SK-N-SH (cell line): ENCODE measurements around the gene IGDCC3. TPM values are rescaled to one million over a fixed set of nuclear protein-coding genes. Genes with fewer than 3 reads are reported as not detected.

Source experiments
- CTCF ChIA-PET: fragments of 300-600, 350-600 bp; formaldehyde crosslinking; extraction: SDS; loops from one replicate; lab custom pipeline; 2021; lab: Yijun Ruan, JAX
- POLR2A ChIA-PET: fragments of 350-600 bp; sonication (Branson Sonifier 250); formaldehyde crosslinking; extraction: SDS; loops from one replicate; lab custom pipeline; 2020; ENCODE audit warnings: antibody characterized with exemption, inconsistent platforms; lab: Yijun Ruan, JAX
- DNase-seq: peaks from one replicate; pipeline ENCODE4 v3.0.0; 2012
- H2AFZ ChIP-seq: fragments of 200-600 bp; sonication (generic); 2 replicates; pipeline ENCODE4 v1.8.1; 2016; ENCODE audit warnings: antibody characterized with exemption, mild to moderate bottlenecking, low read depth
- H3F3A ChIP-seq: fragments of 200-600 bp; sonication (generic); replicated peaks from 2 replicates; pipeline ENCODE3; 2016; ENCODE audit warnings: antibody characterized with exemption, mild to moderate bottlenecking; ENCODE audit not compliant: insufficient read depth
- H3K27ac ChIP-seq, 2 experiments: fragments of 200-500 bp in 1 of 2; fragments of 200-600 bp in 1 of 2; sonication (Bioruptor generic) in 1 of 2; sonication (generic), shearing (Covaris generic) in 1 of 2; 2 replicates each; pipeline versions ENCODE4 v1.5.1 to v1.6.1; 2014 to 2016; ENCODE audit warnings: low read depth in 2 of 2, inconsistent platforms in 1 of 2, low read length in 1 of 2, mild to moderate bottlenecking in 1 of 2, mixed read lengths in 1 of 2
- H3K27me3 ChIP-seq: fragments of 200-600 bp; sonication (generic), shearing (Covaris generic); 2 replicates; pipeline ENCODE4 v1.6.1; 2016; ENCODE audit warnings: mixed run types; ENCODE audit not compliant: insufficient read depth
- H3K36me3 ChIP-seq, 2 experiments: fragments of 200-500 bp in 1 of 2; fragments of 200-600 bp in 1 of 2; sonication (Bioruptor generic) in 1 of 2; sonication (generic) in 1 of 2; replicated peaks in 1 of 2; 2 replicates each; pipeline versions ENCODE3 to v1.5.1; 2014 to 2016; ENCODE audit warnings: low read length in 1 of 2, mild to moderate bottlenecking in 1 of 2; ENCODE audit not compliant: insufficient read depth in 2 of 2, control insufficient read depth in 1 of 2
- H3K4me1 ChIP-seq, 2 experiments: fragments of 200-500 bp in 1 of 2; fragments of 200-600 bp in 1 of 2; sonication (Bioruptor generic) in 1 of 2; sonication (generic), shearing (Covaris generic) in 1 of 2; 2 replicates each; pipeline versions ENCODE4 v1.5.1 to v1.6.1; 2014 to 2016; ENCODE audit warnings: low read depth in 1 of 2, low read length in 1 of 2, mixed run types in 1 of 2; ENCODE audit not compliant: insufficient read depth in 2 of 2, control insufficient read depth in 1 of 2
- H3K4me2 ChIP-seq: fragments of 200-600 bp; sonication (generic), shearing (Covaris generic); 2 replicates; pipeline ENCODE4 v1.6.1; 2017; ENCODE audit warnings: mixed run types
- H3K4me3 ChIP-seq, 2 experiments: fragments of 200-500 bp in 1 of 2; fragments of 200-600 bp in 1 of 2; sonication (Bioruptor generic) in 1 of 2; sonication (generic), shearing (Covaris generic) in 1 of 2; 2 replicates each; pipeline versions ENCODE4 v1.5.1 to v1.8.1; 2014 to 2016; ENCODE audit warnings: low read depth in 2 of 2, inconsistent platforms in 1 of 2, low read length in 1 of 2, mild to moderate bottlenecking in 1 of 2, mixed read lengths in 1 of 2, moderate library complexity in 1 of 2
- H3K79me2 ChIP-seq: fragments of 200-600 bp; sonication (generic); 2 replicates; pipeline ENCODE4 v1.8.1; 2017; ENCODE audit warnings: mild to moderate bottlenecking; ENCODE audit not compliant: insufficient read depth
- H3K9ac ChIP-seq: fragments of 200-600 bp; sonication (generic); 2 replicates; pipeline ENCODE4 v1.6.1; 2017; ENCODE audit warnings: mixed run types
- H3K9me2 ChIP-seq: fragments of 200-600 bp; sonication (generic); 2 replicates; pipeline ENCODE4 v1.6.1; 2017; ENCODE audit warnings: mixed run types
- H3K9me3 ChIP-seq: fragments of 200-600 bp; sonication (generic); 2 replicates; pipeline ENCODE4 v1.6.1; 2017; ENCODE audit warnings: mixed run types, mild to moderate bottlenecking, moderate library complexity
- H4K20me1 ChIP-seq: fragments of 200-600 bp; sonication (generic); 2 replicates; pipeline ENCODE4 v1.6.1; 2017; ENCODE audit warnings: mild to moderate bottlenecking, mixed run types; ENCODE audit not compliant: insufficient read depth
- CHD2 ChIP-seq: fragments of 150-350 bp; IDR thresholded peaks from 2 replicates; pipeline ENCODE4 v1.6.1; 2018; ENCODE audit warnings: low read length; ENCODE audit not compliant: partially characterized antibody
- ELF1 ChIP-seq: IDR thresholded peaks from 2 replicates; pipeline ENCODE4 v1.4.0; 2012
- EP300 ChIP-seq, 2 experiments: IDR thresholded peaks; 2 replicates each; pipeline versions ENCODE4 v1.4.0 to v1.6.1; 2012; ENCODE audit warnings: borderline replicate concordance in 1 of 2, low read depth in 1 of 2, low read length in 1 of 2
- FOSL2 ChIP-seq: IDR thresholded peaks from 2 replicates; pipeline ENCODE4 v1.4.0; 2012; ENCODE audit warnings: low read depth, mild to moderate bottlenecking, moderate library complexity, borderline replicate concordance
- RAD21 ChIP-seq: IDR thresholded peaks from 2 replicates; pipeline ENCODE4 v1.6.1; 2012; ENCODE audit warnings: mild to moderate bottlenecking, low read length
- RCOR1 ChIP-seq: fragments of 150-350 bp; IDR thresholded peaks from 2 replicates; pipeline ENCODE4 v1.6.1; 2017; ENCODE audit warnings: antibody characterized with exemption, low read length
- RFX5 ChIP-seq: IDR thresholded peaks from 2 replicates; pipeline ENCODE4 v1.6.1; 2012; ENCODE audit warnings: mild to moderate bottlenecking, improper control_type of control experiment, low read length
- RXRA ChIP-seq: IDR thresholded peaks from 2 replicates; pipeline ENCODE4 v1.4.0; 2012; ENCODE audit warnings: low read depth, mild to moderate bottlenecking, borderline replicate concordance
- TAF1 ChIP-seq: IDR thresholded peaks from 2 replicates; pipeline ENCODE4 v1.6.1; 2012; ENCODE audit warnings: low read depth, mild to moderate bottlenecking, low read length, moderate library complexity, borderline replicate concordance
- TCF12 ChIP-seq: IDR thresholded peaks from 2 replicates; pipeline ENCODE4 v1.4.0; 2012
- TEAD4 ChIP-seq: IDR thresholded peaks from 2 replicates; pipeline ENCODE4 v1.4.0; 2012; ENCODE audit warnings: mild to moderate bottlenecking, borderline replicate concordance; ENCODE audit not compliant: insufficient read depth
- USF1 ChIP-seq: IDR thresholded peaks from 2 replicates; pipeline ENCODE4 v1.4.0; 2012; ENCODE audit warnings: low read depth, borderline replicate concordance
- WGBS: methylation state at CpG from one replicate; pipeline ENCODE4 v1.1.6; 2017; ENCODE audit warnings: low lambda C conversion rate; 5-methylcytosine and 5-hydroxymethylcytosine counted together
- polyA plus RNA-seq, 3 experiments: library from polyadenylated mRNA; depleted of rRNA; stranded (reverse); fragments of >200 nt; gene quantifications; 2 replicates each; pipeline ENCODE4 v1.2.3, GENCODE V29; 2012
- TF ChIP-seq, protein P1 (sequence below): IDR thresholded peaks from 2 replicates; pipeline ENCODE4 v1.6.1; 2012; ENCODE audit warnings: mild to moderate bottlenecking, low read depth, low read length, moderate library complexity

IGDCC3 gene
- polyA plus RNA-seq, 1 of the 3 experiments (the other 2 are of a cell fraction): 0.43 TPM

DNA sequence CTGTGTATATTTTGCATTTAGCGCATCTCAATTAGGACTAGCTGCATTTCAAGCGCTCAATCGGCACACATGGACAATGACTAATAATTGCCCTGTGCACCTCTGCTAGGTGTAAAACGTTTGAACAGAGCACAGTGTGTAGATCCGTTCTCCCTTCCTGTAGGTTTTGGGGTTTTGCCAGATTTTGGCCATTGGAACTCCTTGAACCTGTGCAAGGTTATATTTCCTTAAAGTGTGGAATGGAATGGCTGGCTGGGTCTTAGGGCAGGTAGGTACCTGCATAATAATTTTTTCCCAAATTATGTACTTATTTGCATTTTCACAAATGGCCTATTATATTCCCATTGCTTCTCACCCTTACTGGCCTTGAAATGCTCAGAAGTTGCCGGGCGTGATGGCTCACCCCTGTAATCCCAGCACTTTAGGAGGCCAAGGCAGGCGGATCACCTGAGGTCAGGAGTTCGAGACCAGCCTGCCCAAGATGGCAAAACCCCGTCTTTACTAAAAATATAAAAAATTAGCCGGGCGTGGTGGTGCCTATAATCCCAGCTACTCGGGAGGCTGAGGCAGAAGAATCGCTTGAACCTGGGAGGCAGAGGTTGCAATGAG is 72.5 kb downstream of the IGDCC3 start:
- no peaks in the 10 kb centered on the region for H3K36me3 ChIP-seq
- H4K20me1 ChIP-seq: peaks cover 4% of the 10 kb centered on the region; the same call in 1 of the 2 replicates
- peak; percentile 27 for DNase-seq
- CTCF ChIA-PET: interaction anchor here (0.6 to 3.4 kb wide), 11 partner anchors 9 to 169 kb away, joined by 3 to 18 read pairs (median 4); no protein-coding TSS in a partner anchor
- TF ChIP-seq EP300 (IDR thresholded peaks at IDR 0.05; ENCODE audit: borderline replicate concordance in 1 of 2, low read depth in 1 of 2, low read length in 1 of 2) (no peak), TCF12 (no peak), FOSL2 (no peak), CHD2 (no peak), RXRA (peak; percentile 25), ELF1 (0 out of 2 replicates have a peak, but pooled peaks have one; percentile 0), TEAD4 (no peak), RFX5 (no peak)
- TF ChIP-seq, protein P1, sequence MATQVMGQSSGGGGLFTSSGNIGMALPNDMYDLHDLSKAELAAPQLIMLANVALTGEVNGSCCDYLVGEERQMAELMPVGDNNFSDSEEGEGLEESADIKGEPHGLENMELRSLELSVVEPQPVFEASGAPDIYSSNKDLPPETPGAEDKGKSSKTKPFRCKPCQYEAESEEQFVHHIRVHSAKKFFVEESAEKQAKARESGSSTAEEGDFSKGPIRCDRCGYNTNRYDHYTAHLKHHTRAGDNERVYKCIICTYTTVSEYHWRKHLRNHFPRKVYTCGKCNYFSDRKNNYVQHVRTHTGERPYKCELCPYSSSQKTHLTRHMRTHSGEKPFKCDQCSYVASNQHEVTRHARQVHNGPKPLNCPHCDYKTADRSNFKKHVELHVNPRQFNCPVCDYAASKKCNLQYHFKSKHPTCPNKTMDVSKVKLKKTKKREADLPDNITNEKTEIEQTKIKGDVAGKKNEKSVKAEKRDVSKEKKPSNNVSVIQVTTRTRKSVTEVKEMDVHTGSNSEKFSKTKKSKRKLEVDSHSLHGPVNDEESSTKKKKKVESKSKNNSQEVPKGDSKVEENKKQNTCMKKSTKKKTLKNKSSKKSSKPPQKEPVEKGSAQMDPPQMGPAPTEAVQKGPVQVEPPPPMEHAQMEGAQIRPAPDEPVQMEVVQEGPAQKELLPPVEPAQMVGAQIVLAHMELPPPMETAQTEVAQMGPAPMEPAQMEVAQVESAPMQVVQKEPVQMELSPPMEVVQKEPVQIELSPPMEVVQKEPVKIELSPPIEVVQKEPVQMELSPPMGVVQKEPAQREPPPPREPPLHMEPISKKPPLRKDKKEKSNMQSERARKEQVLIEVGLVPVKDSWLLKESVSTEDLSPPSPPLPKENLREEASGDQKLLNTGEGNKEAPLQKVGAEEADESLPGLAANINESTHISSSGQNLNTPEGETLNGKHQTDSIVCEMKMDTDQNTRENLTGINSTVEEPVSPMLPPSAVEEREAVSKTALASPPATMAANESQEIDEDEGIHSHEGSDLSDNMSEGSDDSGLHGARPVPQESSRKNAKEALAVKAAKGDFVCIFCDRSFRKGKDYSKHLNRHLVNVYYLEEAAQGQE: 0 out of 2 replicates have a peak, but pooled peaks have one; percentile 2
- no peaks in the 10 kb centered on the region for H3K79me2 ChIP-seq
- peaks cover 8 to 10% of the 10 kb centered on the region in 2 experiments; a peak in 2 of 4 replicates for H3K4me1 ChIP-seq
- H3F3A ChIP-seq: peaks cover 30% of the 10 kb centered on the region
- H3K9ac ChIP-seq: no peak overlapping the region
- no peaks in the 10 kb centered on the region for H3K9me2 ChIP-seq
- peak overlapping the region in 1 of 2 experiments; percentile 4; a peak in 1 of 4 replicates for H3K4me3 ChIP-seq
- 26% methylated on average over 14 of the region's 14 CpGs for WGBS
- no peaks in the 10 kb centered on the region for H3K9me3 ChIP-seq
- peak overlapping the region; percentile 89 to 95 for H3K27ac ChIP-seq
- H2AFZ ChIP-seq: no peak overlapping the region
- no peaks in the 10 kb centered on the region for H3K27me3 ChIP-seq
- H3K4me2 ChIP-seq: peak overlapping the region; percentile 12
- POLR2A ChIA-PET: interaction anchor here (0.8 to 1.4 kb wide), 15 partner anchors 8 to 225 kb away, joined by 3 to 23 read pairs (median 6); partner anchors contain the start of genes CLPX, HACD3, PARP16 and PDCD7

DNA sequence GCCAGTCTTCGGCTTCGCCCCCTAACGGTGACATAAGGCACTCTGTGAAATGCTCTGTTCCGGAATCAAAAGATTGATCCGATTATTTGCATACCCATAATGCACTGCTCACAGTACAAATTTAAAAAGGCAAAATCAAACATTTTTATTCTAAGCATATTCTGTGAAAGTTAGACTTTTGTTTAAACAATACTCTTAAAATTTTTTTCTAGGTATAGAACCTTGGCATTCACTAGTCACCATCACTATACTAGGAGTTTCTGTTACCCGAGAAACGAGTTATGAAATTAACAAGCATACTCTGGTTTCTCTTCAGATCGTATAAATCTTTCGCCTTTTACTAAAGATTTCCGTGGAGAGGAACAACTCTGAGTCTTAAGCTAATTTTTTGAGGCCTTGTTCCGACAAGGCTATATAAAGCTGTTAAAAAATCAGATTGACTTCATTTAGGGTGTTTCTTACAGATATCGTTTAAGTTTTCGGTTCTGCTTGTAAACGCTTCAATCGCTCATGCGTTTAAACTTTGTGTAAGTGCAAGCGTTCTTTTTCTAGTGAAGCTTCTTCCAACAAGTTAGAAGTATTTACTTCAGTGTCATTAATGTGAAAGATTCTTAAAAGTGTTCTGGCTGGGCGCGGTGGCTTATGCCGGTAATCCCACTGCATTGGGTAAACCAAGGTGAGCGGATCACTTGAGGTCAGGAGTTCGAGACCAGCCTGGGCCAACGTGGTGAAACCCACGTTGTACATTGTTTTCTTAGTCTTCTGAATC is 73.2 kb downstream of the IGDCC3 start, which contains the start of gene RNU5B-1:
Gene RNU5B-1 (plus strand): TSS at position 297 of the 769 bp plus-strand sequence.
- Histone ChIP-seq H3K4me1 (peaks cover 8 to 10% of the 10 kb centered on the region in 2 experiments; a peak in 2 of 4 replicates), H3F3A (peaks cover 30% of the 10 kb centered on the region), H3K9ac (peak within 1 kb of the TSS; percentile 86), H3K27ac (peak within 1 kb of the TSS; percentile 89 to 95), H3K27me3 (no peaks in the 10 kb centered on the region), H3K4me2 (peak within 1 kb of the TSS; percentile 85), H2AFZ (peak within 1 kb of the TSS; percentile 94), H3K79me2 (no peaks in the 10 kb centered on the region), H3K9me2 (no peaks in the 10 kb centered on the region), H3K4me3 (peak within 1 kb of the TSS; percentile 44 to 56), H3K36me3 (no peaks in the 10 kb centered on the region), H4K20me1 (peaks cover 4% of the 10 kb centered on the region; the same call in 1 of the 2 replicates), H3K9me3 (no peaks in the 10 kb centered on the region)
- under 1% methylated on average over 24 of the region's 24 CpGs for WGBS
- DNase-seq: peak; percentile 81
- ChIA-PET CTCF (interaction anchor here (0.6 to 3.4 kb wide), 11 partner anchors 9 to 169 kb away, joined by 3 to 18 read pairs (median 4); no protein-coding TSS in a partner anchor), POLR2A (interaction anchor here (0.7 to 1.4 kb wide), 16 partner anchors 8 to 225 kb away, joined by 3 to 23 read pairs (median 6); partner anchors contain the start of genes CLPX, HACD3, PARP16 and PDCD7)
- TF ChIP-seq ELF1: peak; percentile 49
- TF ChIP-seq RAD21: no peak; the same call in 1 of the 2 replicates
- TF ChIP-seq RXRA: peak; percentile 53; the same call in 1 of the 2 replicates
- TF ChIP-seq, protein P1: 0 out of 2 replicates have a peak, but pooled peaks have one; percentile 6
- peak; percentile 72 for TF ChIP-seq TAF1
- TF ChIP-seq USF1: no peak
- peak; percentile 40; the same call in 1 of the 2 replicates for TF ChIP-seq RCOR1
